ENCODE results near the gene PLXDC2.
"Not testable (repeated sequence)": the region's sequence is repeated elsewhere in the genome, so short reads cannot be mapped to it uniquely, and the experiment has no call there.

The PLXDC2 gene

DNA sequence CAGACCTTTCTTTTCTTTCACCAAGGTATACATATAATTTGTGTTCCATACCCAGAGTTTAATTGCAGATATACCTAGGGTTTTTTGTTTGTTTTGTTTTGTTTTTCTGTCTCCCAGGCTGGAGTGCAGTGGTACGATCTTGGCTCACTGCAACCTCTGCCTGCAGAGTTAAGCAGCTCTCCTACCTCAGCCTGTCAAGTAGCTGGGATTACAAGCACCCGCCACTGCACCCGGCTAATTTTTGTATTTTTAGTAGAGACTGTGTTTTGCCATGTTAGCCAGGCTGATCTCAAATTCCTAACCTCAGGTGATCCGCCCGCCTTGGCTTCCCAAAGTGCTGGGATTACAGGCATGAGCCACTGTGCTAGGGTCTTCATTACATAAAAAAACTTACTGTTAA lies 228.9 kb downstream of the PLXDC2 start:
- DNase-seq (ENCODE audit: low read depth) = not testable (repeated sequence)

DNA sequence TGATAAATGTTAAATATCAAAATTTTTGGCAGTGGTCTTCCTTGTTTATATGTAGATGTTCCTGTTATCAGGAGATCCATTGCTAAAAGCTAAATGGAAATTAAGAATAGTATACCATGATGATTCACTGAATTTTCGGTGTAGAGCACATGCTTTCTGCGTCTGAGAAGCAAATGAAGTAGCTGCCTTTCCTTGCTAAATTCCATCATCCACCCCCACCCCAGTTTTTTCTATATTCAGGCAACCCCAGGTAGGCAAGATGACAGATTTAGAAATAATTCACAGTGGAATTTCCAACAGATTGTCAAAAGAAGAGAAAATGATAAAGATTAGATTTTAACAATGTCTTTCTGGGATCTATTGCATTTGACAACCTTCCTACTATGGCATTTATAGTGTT lies 231.9 kb downstream of the PLXDC2 start:
- DNase-seq (ENCODE audit: low read depth) = no peak

DNA sequence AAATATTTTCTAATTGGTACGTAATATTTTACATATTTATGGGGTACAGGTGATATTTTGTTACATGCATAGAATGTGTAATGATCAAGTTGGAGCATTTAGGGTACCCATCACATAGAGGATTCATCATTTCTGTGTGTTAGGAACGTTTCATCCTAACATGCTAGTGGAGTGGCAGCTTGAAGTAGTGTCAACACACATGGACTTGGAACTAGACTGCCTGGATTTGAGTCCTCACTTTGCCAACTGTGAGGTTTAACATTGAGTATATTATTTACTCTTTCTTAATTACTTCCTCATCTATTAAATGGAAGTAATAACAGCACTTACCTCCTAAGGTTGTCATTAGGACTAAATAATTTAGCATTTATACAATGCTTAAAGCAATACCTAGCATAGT lies 241.9 kb downstream of the PLXDC2 start:
- DNase-seq (ENCODE audit: low read depth) = no peak

DNA sequence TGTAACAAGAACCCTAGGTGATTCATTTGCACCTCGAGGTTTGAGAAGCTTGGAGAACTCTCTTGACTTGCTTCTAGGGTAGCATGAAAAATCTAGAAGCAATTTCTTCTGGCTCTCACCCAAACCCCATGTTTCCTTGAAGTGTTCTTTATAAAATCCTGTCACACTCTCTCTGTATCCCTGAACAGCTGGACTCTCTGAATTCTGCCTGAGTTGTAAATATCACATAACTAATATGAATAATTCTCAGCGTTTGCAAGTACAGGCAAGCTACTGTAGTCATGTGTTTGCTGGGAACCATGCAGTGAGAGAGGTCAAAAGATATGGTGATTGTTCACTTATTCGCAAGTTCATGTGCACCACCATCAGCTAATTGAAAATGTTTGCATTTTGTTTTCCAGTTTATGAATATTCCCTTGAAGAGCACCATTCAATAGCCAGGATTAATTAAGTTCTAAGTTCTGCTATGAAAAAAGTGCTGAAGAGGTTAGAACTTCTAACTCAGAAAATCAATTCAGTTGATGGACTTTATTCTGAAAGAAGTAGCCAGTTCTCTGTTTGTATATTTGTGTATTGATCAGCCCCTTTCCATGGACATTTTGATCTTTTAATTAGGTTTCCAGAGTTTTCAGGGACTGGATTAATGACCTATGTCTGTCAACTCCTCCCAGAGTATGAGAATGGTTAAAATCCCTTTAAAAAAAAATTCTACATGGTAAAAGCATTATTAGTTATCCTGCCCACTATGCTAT lies 243.0 kb downstream of the PLXDC2 start:
- no peak for DNase-seq (ENCODE audit: low read depth)

DNA sequence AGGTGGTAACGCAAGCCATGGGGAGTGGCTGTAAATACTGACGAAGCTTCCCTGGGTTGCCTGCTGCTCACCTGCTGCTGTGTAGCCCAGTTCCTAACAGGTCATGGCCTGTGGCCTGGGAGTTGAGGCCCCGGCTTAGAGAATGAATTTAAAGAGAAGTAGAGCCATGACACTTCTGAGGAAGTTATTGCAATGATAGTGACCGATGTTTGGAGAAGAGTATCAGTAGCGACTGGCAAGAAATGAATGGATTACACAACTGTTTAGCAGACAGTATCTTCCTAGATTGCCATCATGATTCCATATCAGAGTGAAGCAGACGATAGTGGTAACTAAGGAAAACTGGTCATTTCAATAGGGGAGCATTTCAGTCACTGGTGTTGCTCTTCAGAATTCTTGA lies 249.6 kb downstream of the PLXDC2 start:
- no peak for DNase-seq (ENCODE audit: low read depth)

DNA sequence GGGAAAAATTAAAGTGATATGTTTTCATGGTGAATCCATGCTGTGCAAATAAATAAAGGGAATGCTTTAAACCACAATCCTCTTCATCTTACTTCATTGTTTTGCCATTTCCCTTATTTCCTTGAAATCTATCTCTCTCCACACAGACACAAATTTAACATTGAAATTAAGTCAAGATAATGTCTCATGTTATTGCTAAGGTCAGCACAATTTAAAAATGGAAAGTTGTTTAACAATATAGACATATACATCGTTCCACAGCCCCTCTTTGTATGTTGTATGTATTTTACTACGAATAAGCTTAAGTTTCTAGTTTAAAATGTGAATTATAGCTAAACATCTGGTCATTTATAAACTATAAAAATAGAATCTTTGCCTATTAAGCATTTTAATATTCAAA lies 256.9 kb downstream of the PLXDC2 start:
- DNase-seq (ENCODE audit: low read depth) = no peak

DNA sequence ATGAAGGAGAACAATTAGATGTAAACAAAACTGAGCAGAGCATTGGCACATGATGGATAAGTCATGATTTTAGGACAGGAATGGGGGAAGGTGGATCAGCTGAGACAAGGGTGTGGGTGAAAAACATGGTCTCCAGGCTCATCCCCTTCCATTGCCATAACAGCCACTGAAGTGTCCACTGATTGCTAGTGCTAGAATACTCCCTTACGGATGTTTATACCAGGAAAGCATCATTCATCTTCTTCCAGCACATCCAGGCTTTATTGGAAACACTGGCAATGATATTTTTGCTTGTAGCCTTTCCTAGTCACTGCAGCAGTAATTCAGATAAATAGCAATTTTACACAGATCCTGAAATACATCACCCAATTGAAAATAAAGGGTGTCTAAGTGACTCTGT lies 259.5 kb downstream of the PLXDC2 start:
- DNase-seq (ENCODE audit: low read depth) = no peak

- DNase-seq (ENCODE audit: low read depth) = no peak
Measured at GRCh38 chr10:20084451-20084850, 268.2 kb downstream of the PLXDC2 start.

DNA sequence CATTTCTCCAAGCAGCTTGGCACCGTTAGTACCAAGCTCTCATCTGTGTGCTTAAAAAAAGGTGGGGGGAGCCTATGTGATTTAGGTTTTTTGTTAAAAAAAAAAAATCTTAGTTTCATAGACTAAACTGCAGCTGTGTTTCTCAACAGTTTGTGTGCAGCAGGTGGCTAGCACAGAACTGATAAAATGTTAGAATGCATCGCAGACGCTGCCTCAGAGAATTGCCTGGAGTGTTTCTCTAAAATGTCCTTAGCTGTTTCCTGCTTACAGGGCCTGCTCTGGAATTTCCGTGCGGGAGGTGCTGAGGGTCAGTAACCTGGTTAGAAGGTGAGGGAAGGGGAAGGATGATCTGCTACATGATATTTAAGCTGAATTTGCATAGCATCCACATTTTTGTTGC lies 268.9 kb downstream of the PLXDC2 start:
- no peak for DNase-seq (ENCODE audit: low read depth)

DNA sequence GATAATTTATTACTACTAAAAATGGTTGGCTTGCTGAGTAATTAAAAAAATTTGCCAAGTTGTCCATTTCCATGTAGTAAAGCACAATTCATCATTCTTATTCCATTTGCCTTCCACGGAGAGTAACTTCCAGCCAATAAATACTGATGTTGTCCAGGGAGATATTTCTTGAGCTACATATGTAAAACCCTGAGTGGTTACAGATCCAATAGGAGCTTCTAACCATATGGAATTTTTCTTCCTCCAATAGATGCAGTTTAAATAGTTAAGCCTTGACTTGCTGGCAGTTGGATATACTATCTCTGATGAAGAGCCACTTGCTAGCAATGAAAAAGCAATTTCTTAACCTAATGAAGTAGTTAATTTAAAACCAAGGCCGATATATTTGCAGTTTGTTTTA lies 271.1 kb downstream of the PLXDC2 start:
- no peak for DNase-seq (ENCODE audit: low read depth)

GRCh38 chr10:20088061-20088701 lies 271.9 kb downstream of the PLXDC2 start:
- DNase-seq (ENCODE audit: low read depth) = no peak

GRCh38 chr10:20089879-20090278 lies 273.6 kb downstream of the PLXDC2 start:
- DNase-seq (ENCODE audit: low read depth) = no peak

DNA sequence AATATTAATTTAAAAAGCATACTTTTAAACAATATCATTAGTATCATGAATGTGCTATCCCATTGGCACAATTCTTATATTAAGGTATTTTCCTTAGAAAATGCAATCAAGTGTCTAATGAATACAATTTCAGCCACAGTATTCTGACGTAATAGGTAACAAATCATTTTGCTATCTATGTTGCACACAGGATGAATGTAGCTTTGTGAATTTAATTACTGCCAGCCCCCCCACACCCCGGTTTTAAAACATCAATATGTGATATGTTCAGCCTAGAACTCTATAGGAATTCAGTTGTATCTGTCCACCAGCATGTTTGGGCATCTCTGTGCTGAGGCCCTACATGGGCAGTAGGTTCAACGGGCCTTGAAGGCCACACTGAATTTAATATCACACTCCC lies 274.6 kb downstream of the PLXDC2 start:
- no peak for DNase-seq (ENCODE audit: low read depth)

DNA sequence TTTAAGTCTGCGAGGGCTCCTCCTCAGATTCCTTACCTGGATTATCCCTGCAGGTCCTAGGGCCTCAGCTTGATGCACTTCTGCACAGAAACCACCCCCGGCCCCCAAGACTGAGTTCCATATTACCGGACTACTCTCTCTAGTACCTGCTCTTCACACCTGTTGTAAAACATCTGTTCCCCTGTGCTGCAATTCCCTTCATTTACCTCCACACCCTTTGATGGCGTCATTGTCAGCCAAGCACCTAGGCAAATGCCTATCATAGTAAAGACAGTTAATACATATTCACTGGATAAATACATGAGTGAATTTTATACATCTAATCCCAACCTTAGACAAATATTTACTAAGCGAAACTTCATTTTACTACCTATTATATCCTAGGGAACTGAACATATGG lies 275.5 kb downstream of the PLXDC2 start:
- no peak for DNase-seq (ENCODE audit: low read depth)

GRCh38 chr10:20093600-20093999 lies 277.4 kb downstream of the PLXDC2 start:
- DNase-seq (ENCODE audit: low read depth) = no peak

- no peak for DNase-seq (ENCODE audit: low read depth)
Measured at GRCh38 chr10:20094226-20094976, 278.2 kb downstream of the PLXDC2 start.

- DNase-seq (ENCODE audit: low read depth) = no peak
Measured at GRCh38 chr10:20100171-20100570, 283.9 kb downstream of the PLXDC2 start.

- DNase-seq (ENCODE audit: low read depth) = no peak
Measured at GRCh38 chr10:20105236-20105635, 289.0 kb downstream of the PLXDC2 start.

- no peak for DNase-seq (ENCODE audit: low read depth)
Measured at GRCh38 chr10:20105931-20106330, 289.7 kb downstream of the PLXDC2 start.

DNA sequence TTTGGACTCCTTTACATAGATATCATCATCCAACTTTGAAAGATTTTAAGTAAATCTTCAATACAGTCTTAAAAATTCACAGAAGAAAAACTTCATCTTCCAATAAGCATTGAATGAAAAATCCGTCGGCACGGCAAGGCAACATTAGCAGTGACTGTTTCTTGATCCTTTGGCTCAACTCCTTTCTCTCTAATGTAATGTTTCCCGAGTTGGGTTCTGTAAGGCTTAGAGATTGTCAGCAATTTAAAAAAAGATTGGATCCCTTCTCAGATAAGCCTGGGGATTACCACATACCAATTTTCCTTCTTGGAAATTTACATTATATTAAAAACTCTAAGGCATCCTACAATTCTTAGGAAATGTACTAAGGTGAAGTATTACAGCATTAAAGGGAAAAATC lies 291.8 kb downstream of the PLXDC2 start:
- no peak for DNase-seq (ENCODE audit: low read depth)

DNA sequence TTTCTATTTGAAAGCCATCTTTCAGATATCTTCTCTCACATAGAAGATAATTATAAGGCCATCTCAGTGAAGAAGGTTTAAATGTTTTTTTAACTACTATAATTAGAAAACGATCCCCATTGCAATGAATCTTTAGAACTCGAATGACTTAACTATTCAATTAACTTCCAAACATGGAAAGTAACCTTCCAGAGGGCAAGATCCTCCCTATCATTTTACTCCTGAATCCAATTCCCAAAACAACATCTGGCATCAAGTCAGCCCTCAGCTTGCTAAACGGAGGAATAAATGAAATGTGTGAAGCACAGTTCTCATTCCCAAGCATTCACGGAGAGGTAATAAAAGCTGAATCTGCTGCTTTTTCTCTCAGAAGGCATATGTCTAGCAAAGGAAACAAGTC lies 293.4 kb downstream of the PLXDC2 start:
- DNase-seq (ENCODE audit: low read depth) = no peak

- DNase-seq (ENCODE audit: low read depth) = no peak
Measured at GRCh38 chr10:20110125-20111100, 294.2 kb downstream of the PLXDC2 start.
